Vagina (tissue), 2 donors: ENCODE data around the gene P4HA2.

Experiments used
- CTCF ChIP-seq, 3 experiments: fragments of 450-650 bp in 2 of 3; fragments of 200-600 bp in 1 of 3; sonication (generic) in 1 of 3; IDR thresholded peaks; one replicate each; pipeline ENCODE4 v1.5.1; 2017 to 2019; ENCODE audit warnings: antibody characterized with exemption in 3 of 3, mild to moderate bottlenecking in 2 of 3, moderate library complexity in 2 of 3
- POLR2A ChIP-seq, 2 donors: fragments of 450-650 bp; IDR thresholded peaks; one replicate each; pipeline ENCODE4 v1.6.1; 2017; ENCODE audit warnings: antibody characterized with exemption in 2 of 2, mild to moderate bottlenecking in 2 of 2, moderate library complexity in 2 of 2
- POLR2AphosphoS5 ChIP-seq, 2 donors: sonication (generic); formaldehyde crosslinking; IDR thresholded peaks; one replicate each; pipeline ENCODE4 v1.9.0; 2017; ENCODE audit warnings: antibody characterized with exemption in 2 of 2, mild to moderate bottlenecking in 2 of 2, low read depth in 1 of 2; ENCODE audit not compliant: insufficient read depth in 1 of 2

DNA sequence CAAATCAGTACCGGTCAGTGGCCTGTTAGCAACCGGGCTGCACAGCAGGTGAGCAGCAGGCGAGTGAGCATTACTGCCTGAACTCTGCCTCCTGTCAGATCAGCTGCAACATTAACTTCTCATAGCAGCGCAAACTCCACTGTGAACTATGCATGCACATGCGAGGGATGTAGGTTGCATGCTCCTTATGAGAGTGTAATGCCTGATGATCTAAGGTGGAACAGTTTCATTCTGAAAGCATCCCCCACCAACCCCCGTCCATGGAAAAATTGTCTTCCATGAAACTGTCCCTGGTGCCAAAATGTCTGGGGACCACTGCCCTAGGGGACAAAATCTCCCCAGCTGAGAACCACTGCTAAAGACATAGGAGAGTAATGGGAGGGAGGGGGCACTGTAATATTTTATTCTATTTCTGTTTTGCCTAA is 51.1 kb downstream of the P4HA2 start:
- no peak for TF ChIP-seq CTCF (IDR thresholded peaks at IDR 0.05)
- TF ChIP-seq POLR2A (IDR thresholded peaks at IDR 0.05) = no peak
- TF ChIP-seq POLR2AphosphoS5 (IDR thresholded peaks at IDR 0.05; ENCODE audit: insufficient read depth in 1 of 2, low read depth in 1 of 2) = no peak
